ENCODE measurements around the gene TGM3.

TGM3 gene

DNA sequence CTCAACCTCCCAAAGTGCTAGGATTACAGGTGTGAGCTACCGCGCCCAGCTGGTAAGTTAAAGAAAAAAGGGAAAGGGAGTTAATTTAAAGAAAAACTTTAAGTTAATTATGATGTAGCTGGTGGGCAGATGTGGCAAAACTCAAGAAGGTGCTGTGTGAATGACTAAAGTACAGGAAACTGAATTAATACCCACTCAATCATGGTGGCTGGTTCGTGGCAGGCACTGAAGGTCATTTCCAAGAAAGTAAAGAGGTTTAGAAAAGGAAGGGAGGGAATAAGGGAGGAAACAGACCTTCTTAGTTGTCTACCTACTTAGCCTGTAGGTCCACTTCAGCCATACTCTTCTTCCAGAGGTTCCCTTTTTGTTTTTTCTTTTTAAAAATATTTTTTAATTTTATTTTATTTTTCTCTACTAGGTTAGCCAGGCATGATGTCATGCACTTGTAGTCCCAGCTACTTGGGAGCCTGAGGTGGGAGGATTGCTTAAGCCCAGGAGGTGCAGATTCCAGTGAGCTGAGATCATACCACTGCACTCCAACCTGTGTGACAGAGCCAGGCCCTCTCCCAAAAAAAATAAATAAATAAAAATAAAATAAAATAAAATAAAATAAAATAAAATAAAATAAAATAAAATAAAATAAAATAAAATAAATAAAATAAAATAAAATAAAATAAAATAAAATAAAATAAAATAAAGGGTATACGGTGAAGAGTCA lies 11.9 kb upstream of the TGM3 start:
- DNase-seq (ENCODE audit: low read depth, low spot score) = no peak

DNA sequence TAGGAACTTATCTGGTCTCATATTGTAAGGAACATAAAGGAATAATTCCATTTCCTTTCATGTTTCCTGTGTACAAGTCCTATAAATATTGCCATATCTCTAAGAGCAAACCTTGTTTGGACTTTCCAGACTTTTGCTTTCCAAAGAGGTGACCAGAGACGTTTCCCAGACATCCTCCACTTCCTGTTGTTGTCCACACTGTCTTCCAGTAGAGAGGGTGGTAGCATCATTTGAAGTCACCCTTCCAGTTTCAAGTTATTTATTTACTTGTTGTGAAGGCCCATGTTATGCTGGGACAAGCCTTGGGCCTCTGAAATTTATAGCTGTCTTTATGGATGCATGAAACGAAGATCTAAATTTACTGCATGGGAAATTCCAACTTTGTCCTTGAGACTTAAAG lies 10.6 kb upstream of the TGM3 start:
- no peak for DNase-seq (ENCODE audit: low read depth, low spot score)

DNA sequence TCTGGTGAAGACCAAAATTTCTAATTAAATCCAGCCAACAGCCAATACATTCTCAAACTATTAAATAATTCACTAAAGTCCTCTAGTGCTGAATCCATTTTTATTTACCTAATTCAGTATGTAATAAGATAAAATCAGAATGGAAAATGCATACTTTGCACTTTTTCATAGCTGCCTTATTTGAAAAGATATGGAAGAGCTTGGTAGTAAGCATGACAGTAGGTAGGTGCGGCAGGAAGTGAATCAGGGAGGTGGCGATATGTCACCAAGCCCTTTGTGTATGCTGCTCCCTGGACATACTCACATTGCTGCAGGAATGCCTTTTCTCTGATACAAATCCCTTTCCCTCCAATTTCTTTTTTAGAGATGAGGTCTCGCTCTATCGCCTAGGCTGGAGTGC lies 10.2 kb upstream of the TGM3 start:
- DNase-seq (ENCODE audit: low read depth, low spot score) = no peak

DNA sequence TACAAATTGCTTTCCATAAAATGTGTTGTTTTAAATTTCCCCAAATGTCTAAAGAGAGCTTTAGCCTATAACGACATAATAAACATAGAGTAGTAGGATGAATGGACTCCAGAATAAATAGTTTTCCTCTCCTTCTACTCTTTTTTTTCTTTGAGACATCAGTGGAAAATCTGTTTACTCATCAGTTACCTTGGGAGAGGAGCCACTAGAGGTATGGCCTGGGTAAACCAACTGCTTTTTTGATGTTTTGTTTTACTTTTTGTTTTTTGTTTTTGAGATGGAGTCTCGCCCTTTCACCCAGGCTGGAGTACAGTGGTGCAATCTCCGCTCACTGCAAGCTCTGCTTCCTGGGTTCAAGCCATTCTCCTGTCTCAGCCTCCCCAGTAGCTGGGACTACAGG lies 8.3 kb upstream of the TGM3 start:
- no peak for DNase-seq (ENCODE audit: low read depth, low spot score)

DNA sequence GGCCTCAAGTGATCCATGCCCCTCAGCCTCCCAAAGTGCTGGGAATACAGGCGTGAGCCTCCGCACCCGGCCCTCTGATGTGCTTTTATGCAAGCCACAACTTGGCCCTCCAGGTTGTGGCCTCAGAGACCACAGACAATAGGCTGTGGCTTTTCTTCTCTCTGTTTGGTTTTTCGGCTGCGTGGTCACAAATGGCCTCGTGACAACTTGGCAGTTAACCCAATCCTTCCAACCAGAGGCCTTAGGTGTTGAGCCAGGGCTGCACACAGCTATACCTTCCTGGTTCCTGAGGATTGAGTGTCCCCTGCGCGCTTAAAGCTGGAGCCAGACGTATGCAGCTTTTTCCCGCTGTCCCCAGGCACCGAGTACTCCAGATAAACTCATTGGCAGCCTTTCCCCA lies 6.3 kb upstream of the TGM3 start:
- DNase-seq (ENCODE audit: low read depth, low spot score) = no peak

DNA sequence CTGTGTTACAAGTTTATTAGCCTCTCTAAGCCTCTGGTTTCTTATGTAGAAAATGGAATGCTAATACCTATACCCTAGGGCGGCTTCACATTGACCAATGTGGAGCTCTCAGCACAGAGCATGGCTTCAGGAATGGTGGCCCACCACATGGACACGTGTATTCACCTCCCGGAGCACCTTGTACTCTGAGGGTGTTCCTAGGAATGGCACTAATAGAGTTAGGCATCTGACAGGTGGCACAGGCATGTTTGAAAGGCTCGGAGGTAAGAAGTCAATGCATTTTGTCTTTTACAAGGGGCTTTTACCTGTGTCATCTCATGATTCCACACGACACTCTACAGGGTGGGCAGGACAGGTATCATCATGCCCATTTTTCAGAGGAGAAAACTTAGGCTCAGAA lies 5.3 kb upstream of the TGM3 start:
- DNase-seq (ENCODE audit: low read depth, low spot score) = no peak

DNA sequence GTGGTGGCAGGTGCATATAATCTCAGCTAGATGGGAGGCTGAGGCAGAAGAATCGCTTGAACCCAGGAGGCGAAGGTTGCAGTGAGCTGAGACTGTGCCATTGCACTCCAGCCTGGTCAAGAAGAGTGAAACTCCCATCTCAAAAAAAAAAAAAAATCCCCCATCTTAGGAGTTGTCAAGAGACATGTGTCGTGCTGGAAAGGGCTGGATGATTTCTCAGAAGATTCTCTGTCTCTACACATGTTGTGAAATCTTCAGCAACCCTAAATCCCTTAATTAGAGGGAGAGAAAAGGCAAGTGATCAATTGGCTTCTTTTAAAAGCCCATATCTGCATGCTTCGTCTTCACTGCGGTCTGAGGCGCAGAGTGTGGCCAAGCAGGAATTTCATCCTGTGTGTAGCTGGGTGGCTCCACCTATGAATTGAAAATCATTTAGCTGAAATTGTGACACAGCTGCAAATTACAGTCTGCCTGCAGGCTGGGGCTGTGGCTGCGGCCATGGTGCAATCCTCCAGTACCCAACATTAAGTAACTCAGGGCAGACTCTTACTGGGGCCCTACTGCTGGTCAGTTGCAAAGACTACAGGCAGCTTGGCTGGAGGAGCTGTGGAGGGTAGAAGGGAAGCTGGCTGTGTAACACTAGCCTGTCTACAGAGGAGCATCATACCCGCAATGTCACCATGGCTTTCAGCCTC lies 3.2 kb upstream of the TGM3 start:
- no peak for DNase-seq (ENCODE audit: low read depth, low spot score)

DNA sequence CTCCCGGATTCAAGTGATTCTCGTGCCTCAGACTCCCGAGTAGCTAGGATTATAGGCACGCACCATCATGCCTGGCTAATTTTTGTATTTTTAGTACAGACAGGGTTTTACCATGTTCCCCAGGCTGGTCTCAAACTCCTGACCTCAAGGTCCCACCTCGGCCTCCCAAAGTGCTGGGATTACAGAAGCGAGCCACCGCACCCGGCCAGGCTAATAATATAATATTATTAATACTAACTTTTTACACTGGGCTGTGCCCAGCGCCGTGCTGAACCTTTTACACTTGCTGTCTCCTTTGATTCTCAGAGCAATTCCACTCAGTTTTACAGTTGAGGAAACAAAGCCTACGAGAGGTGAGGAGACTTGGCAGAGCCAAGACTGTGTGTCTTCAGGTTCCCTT lies 2.3 kb upstream of the TGM3 start:
- no peak for DNase-seq (ENCODE audit: low read depth, low spot score)

DNA sequence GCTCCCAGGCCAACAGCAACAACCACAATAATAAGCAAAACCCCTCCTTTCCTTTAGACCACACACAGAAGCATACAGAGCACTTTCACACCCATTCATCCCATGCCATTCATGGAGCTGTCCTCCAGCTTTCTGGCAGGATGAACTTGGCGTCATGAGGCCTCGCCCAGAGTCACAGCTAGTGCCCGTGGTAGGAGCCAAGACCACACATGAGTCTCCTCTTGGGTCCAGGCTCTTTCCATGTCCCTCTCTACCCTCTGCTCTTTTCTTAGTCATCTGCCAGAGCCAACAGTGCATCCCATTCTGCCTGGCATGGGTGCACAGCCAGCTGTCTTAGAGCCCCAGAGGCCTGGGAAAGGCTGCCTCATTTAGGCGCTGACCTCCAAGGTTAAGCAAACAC lies 1.8 kb upstream of the TGM3 start:
- no peak for DNase-seq (ENCODE audit: low read depth, low spot score)

DNA sequence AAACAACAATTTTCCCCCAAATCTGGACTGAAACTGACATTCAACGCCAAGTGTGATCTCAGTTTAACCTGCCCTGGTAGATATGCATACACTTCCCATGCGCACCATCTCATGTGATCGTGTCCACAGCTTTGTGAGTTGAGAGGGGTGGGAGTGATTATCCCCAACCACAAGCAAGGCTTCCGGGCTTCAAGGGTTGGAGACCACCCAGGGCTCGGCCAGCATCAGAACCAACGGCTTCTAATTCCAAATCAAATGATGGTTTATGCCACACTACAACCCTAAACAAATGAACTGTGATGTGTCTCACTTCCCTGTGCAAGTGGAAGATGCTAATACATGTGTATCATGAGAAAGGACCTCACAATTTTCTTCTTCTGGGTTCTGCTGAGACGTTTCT lies 515 bp upstream of the TGM3 start:
- DNase-seq (ENCODE audit: low read depth, low spot score) = no peak

DNA sequence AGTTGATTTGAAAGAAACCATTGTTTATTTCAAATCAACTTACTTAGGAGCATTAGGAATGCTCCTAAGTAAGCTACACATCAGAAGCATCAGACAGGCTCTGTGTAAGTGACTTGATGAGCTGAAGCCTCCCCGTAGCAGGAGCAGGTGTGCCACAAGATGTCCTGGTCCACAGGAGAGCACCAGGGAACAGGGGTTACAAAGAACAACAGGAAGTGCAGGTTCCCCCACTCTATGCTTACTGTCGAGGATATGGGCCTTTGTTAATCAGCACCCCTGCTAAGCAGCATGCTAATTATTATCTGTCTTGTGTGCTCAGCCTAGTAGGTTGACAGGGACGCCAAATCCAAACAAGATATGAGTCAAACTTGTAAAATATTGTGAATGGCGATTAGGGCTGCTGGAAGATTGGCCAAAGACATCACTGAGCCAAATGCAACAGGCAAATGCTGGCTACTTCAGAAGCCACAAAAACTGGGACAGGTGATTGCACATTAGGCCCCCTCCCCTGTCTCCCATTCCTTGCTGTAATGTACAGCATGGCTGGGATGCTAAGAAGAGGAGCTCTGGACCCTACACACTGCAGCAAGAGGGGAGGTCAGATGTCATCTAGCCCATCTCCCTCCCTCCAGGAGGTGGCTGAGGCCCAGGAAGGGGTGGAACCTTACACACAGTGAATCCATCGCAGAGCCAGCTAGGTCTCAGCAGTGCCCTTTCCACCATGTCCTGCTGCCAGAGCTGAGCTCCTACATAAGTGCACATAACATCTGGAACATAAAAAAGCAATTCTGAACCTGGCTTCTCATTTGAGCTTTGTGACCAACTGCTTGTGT lies 939 bp downstream of the TGM3 start:
- DNase-seq (ENCODE audit: low read depth, low spot score) = no peak

DNA sequence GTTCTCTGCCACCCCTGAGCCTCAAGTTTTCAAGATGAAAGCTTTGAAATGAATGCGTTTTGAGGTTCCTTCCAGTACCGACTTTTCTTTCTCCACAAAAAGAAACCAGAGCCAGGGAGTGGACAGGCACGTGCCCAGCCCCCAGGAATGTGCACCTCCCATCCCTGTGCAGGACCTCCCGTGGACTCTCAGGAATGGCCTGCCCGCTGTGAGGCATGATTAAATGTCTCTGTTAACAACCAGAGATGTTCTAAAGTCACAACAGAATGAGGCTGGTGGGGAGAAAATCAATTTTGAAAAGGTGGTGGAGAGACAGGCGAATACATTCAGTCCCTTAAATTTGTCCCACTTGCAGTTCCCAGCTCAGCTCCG lies 1.5 kb downstream of the TGM3 start:
- no peak for DNase-seq (ENCODE audit: low read depth, low spot score)

DNA sequence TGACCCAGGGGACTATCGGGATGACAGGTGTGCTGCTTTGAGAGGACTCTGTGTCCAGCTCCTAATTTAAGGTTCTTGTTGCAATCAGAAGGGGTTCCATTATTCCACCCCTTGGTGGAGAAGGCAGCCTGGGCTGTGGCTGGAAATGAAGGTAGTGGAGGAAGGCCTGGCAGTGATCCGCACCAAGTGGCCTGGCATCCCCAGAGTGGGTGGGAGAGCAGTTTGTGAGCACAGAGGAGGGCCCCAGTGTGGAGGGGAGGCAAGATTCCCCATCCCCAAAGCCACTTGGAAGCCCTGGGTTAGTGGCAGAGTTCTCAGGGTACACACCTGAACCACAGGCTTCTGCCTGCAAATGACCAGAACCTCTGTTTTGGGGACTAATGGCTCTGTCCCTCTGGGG lies 2.3 kb downstream of the TGM3 start:
- no peak for DNase-seq (ENCODE audit: low read depth, low spot score)

DNA sequence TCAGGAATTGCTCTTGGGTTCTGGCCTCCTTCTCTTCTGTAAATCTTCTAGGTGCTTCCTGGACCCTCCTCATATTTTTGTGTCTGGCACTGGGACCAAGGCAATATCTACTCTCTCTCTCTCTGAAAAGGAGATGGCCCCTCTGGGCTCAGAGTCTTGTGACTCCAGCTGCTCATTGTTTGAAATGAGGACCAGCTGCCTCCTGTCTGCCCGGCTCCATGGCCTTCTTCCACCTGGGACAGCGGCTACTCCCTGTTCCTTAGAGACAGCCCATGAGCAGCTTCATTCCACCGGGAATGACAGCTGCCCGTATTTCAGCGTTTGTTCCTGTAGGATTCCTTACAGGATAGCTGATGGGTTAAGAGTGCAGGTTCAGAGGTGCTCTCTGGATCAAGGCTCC lies 2.9 kb downstream of the TGM3 start:
- no peak for DNase-seq (ENCODE audit: low read depth, low spot score)

DNA sequence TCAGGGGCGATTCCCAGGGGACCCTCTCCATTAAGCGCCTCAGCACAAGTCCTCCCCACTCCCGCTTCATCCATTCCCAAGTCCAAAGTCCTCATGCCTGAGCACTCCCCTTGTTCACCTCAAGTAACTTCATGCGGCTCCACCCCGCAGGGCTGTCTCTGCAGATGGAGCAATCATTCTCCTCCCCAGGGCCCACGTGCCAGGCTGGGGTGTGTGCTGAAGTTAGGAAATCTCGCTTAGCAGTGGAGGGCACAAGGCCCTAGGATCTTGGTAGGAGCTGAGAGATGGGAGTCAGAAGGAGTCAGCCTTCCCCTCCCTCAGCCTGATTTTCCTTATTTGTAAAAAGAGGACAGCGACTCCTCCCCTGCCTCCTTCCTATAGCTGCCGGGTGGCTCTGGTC lies 3.5 kb downstream of the TGM3 start:
- no peak for DNase-seq (ENCODE audit: low read depth, low spot score)

DNA sequence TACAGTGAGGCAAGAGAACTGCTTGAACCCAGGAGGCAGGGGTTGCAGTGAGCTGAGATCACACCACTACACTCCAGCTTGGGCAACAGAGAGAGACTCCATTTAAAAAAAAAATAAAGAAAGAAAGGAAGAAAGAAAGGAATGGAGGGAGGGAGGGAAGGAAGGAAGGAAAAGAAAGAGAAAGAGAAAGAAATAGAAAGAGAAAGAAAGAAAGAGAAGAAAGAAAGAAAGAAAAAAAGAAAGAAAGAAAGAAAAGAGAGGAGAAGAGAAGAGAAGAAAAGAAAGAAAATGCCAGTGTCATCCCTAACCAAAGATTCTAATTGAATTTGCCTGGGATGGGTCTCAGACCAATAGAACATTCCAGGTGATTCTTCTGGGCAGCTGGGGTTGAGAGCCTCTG lies 4.2 kb downstream of the TGM3 start:
- no peak for DNase-seq (ENCODE audit: low read depth, low spot score)

DNA sequence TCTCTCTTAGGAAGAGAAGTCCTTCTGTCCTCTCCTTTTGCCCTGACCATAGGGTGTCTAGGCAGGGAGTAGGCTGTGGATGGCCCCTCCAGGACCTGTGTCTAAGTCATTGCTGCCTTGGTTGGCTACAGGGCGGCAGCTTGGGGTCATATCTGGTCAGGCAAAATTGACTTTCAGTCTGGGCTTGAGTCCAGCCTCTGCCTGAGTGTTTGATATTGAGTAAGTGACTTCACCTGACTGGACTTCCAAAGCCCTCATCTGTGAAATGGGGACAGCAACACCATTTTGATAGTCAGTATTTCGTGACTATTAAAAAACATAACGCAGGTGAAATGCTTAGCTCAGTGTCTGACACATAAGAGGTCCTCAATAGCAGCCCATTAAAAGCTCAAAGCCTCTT lies 4.6 kb downstream of the TGM3 start:
- no peak for DNase-seq (ENCODE audit: low read depth, low spot score)

DNA sequence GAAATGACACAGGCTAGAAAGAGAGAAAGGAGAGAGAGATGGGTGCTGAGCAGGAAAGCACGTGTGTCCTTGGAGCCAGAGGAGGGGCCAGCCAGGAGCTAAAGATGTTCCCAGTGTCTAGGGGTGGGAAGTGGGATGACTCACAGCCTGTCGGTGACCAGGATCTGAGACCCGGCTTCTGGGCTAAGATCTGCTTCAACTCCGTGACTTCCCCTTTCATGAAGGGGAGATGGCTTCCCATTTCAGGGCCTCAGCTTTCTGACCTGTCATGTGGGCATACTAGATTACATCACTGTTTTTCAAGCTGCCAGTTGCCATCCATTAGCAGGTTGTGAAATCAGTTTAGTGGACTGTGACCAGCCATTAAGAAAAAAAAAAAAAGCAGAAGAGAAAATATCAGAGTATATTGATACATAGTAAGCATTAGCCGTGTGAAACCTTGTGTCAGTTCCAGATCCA lies 5.4 kb downstream of the TGM3 start:
- DNase-seq (ENCODE audit: low read depth, low spot score) = no peak

DNA sequence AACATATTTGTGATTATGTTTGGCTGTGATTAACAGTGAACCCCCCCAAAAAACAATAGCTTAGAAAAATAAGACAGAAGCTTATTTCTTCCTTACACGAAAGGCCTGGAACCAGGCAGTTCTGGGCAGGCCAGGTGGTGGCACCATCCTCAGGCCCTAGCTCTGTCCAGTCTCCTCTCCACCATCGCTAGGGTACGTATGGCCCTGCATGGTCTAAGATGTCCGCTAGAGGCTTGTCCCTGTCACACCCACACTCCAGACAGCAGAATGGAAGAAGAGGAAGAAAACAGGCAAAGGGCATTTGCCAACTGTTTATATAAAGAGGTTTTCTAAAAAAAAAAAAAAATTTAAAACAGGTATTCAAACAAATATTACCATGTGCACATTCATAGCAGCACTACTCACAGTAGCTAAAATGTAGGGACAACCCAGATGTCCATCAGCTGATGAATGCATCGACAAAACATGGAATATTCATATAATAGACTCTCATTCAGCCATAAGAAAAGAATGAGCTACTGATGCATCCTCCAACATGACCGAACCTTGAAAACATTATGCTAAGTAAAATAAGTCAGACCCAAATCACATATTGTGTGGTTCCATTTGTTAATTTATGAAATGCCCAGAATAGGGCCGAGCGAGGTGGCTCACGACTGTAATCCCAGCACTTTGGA lies 6.7 kb downstream of the TGM3 start:
- no peak for DNase-seq (ENCODE audit: low read depth, low spot score)

DNA sequence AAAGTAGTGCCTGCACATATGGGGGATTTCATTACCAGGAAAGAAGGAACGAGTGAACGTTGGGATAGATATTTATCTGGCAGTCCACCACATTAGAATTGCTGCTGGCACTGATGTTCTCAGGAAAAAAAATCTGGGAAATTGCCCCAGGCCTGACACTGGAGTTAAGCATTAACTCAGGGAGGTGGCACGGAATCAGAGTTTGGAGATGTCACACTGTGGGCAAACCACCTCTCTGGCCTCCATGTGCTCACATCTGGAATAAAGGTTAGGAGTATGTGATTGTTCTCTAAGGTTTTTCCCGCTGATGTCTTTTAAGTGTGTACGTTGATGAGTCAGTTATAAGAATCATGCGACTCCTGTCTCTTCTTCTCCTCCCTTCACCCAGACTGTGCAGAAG lies 7.9 kb downstream of the TGM3 start:
- no peak for DNase-seq (ENCODE audit: low read depth, low spot score)

DNA sequence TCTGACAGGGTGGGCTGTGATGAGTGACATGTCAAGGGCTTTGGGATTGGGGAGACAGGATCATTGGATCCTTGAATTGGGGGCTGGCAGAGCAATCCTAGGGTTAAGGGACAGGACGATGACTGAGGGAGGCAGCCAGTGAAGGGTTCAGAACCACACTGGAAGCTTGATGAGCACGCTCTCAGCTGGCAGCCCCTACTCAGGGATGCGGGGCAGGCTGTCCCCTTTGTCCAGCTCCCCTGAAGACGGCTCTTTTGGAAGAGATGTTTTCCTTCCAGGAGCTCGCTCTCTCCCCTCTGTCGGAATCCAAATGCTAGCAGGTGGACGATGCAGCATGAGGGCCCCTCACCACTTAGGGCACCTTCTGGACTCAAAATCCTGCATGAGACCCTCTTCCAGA lies 8.4 kb downstream of the TGM3 start:
- no peak for DNase-seq (ENCODE audit: low read depth, low spot score)

DNA sequence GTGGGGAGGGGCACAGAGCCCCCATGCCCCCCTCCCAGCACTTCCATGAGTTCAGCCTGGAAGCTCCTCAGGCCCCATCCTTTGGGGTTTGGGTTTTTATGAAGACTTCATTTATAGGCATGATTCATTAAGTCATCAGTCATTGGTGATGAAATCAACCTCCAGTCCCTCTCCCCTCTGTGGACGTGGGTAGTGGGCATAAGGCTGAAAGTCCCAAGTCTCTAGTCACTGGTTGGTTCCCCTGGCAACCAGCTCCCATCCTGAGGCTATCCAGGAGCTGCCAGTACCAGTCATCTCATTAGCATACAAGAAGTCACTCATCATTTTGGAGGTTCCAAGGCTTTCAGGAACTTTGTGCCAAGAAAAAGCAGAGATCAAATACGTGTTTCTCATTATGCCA lies 9.2 kb downstream of the TGM3 start:
- no peak for DNase-seq (ENCODE audit: low read depth, low spot score)

All from iPS DF 19.7 (cell line).